ENCODE data around the gene C1orf116. TPM values are rescaled to one million over a fixed set of nuclear protein-coding genes. Genes with fewer than 3 reads are reported as not detected.

Gene C1orf116
- polyA plus RNA-seq, 1 donor from 2014 or later: not detected

GRCh38 chr1:206969090-206969489, 63.5 kb downstream of the C1orf116 start:
- no peak overlapping the region for H3K27ac ChIP-seq (ENCODE audit: low read length)
- H3K9me2 ChIP-seq (ENCODE audit: insufficient read depth, low read length): no peaks in the 10 kb centered on the region
- H3K9me3 ChIP-seq (ENCODE audit: low read length): no peaks in the 10 kb centered on the region
- H3K9ac ChIP-seq (ENCODE audit: low read length): no peak overlapping the region
- H3F3A ChIP-seq (ENCODE audit: insufficient read depth, low read length, poor library complexity, severe bottlenecking): no peaks in the 10 kb centered on the region
- H4K20me1 ChIP-seq (ENCODE audit: insufficient read depth): no peaks in the 10 kb centered on the region
- H3K36me3 ChIP-seq (ENCODE audit: insufficient read depth, low read length): no peaks in the 10 kb centered on the region
- H3K27me3 ChIP-seq (ENCODE audit: insufficient read depth, low read depth, low read length): no peaks in the 10 kb centered on the region
- no peak overlapping the region for H2AFZ ChIP-seq (ENCODE audit: low read depth, low read length)
- H3K79me2 ChIP-seq (replicated peaks; ENCODE audit: insufficient read depth, low read length): no peaks in the 10 kb centered on the region
- H3K4me2 ChIP-seq (ENCODE audit: low read length): no peak overlapping the region
- no peak overlapping the region for H3K4me3 ChIP-seq (ENCODE audit: low read length)
- TF ChIP-seq RAD21 (conservative IDR thresholded peaks at IDR 0.05) (no peak), EP300 (conservative IDR thresholded peaks at IDR 0.05; ENCODE audit: poor library complexity, severe bottlenecking) (no peak), POLR2AphosphoS5 (IDR thresholded peaks at IDR 0.05) (no peak), SMC3 (conservative IDR thresholded peaks at IDR 0.05; ENCODE audit: poor library complexity) (no peak), EZH2 (IDR thresholded peaks at IDR 0.05; ENCODE audit: borderline replicate concordance, insufficient read depth, low read length, poor library complexity, severe bottlenecking) (no peak), TAF1 (IDR thresholded peaks at IDR 0.05; ENCODE audit: low read depth) (no peak), MXI1 (conservative IDR thresholded peaks at IDR 0.05; ENCODE audit: poor library complexity, severe bottlenecking) (no peak)
- TF ChIP-seq, protein P1, sequence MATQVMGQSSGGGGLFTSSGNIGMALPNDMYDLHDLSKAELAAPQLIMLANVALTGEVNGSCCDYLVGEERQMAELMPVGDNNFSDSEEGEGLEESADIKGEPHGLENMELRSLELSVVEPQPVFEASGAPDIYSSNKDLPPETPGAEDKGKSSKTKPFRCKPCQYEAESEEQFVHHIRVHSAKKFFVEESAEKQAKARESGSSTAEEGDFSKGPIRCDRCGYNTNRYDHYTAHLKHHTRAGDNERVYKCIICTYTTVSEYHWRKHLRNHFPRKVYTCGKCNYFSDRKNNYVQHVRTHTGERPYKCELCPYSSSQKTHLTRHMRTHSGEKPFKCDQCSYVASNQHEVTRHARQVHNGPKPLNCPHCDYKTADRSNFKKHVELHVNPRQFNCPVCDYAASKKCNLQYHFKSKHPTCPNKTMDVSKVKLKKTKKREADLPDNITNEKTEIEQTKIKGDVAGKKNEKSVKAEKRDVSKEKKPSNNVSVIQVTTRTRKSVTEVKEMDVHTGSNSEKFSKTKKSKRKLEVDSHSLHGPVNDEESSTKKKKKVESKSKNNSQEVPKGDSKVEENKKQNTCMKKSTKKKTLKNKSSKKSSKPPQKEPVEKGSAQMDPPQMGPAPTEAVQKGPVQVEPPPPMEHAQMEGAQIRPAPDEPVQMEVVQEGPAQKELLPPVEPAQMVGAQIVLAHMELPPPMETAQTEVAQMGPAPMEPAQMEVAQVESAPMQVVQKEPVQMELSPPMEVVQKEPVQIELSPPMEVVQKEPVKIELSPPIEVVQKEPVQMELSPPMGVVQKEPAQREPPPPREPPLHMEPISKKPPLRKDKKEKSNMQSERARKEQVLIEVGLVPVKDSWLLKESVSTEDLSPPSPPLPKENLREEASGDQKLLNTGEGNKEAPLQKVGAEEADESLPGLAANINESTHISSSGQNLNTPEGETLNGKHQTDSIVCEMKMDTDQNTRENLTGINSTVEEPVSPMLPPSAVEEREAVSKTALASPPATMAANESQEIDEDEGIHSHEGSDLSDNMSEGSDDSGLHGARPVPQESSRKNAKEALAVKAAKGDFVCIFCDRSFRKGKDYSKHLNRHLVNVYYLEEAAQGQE (IDR thresholded peaks at IDR 0.05; ENCODE audit: borderline replicate concordance): no peak
- TF ChIP-seq, protein P2, sequence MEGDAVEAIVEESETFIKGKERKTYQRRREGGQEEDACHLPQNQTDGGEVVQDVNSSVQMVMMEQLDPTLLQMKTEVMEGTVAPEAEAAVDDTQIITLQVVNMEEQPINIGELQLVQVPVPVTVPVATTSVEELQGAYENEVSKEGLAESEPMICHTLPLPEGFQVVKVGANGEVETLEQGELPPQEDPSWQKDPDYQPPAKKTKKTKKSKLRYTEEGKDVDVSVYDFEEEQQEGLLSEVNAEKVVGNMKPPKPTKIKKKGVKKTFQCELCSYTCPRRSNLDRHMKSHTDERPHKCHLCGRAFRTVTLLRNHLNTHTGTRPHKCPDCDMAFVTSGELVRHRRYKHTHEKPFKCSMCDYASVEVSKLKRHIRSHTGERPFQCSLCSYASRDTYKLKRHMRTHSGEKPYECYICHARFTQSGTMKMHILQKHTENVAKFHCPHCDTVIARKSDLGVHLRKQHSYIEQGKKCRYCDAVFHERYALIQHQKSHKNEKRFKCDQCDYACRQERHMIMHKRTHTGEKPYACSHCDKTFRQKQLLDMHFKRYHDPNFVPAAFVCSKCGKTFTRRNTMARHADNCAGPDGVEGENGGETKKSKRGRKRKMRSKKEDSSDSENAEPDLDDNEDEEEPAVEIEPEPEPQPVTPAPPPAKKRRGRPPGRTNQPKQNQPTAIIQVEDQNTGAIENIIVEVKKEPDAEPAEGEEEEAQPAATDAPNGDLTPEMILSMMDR (IDR thresholded peaks at IDR 0.05; ENCODE audit: poor library complexity, severe bottlenecking): no peak

Other genes starting within 250 kb of the C1orf116 start
- gene IL20, start 167.1 kb downstream of the C1orf116 start, polyA plus RNA-seq: not detected in 2 replicates
- gene IL24, start 135.3 kb downstream of the C1orf116 start, polyA plus RNA-seq: not detected in 2 replicates
- gene FCMR, start 110.8 kb downstream of the C1orf116 start, polyA plus RNA-seq: not detected in 2 replicates
- not detected in 2 replicates for gene PIGR, start 86.3 kb downstream of the C1orf116 start, polyA plus RNA-seq
- not detected in 2 replicates for gene FCAMR, start 62.3 kb downstream of the C1orf116 start, polyA plus RNA-seq
- gene YOD1, start 18.5 kb upstream of the C1orf116 start, polyA plus RNA-seq: 9.3 and 9.9 TPM in 2 replicates
- 9.3 and 9.8 TPM in 2 replicates for gene PFKFB2, start 20.5 kb upstream of the C1orf116 start, polyA plus RNA-seq
- gene C4BPB, start 56.1 kb upstream of the C1orf116 start, polyA plus RNA-seq: not detected in 2 replicates
- not detected in 2 replicates for gene C4BPA, start 71.5 kb upstream of the C1orf116 start, polyA plus RNA-seq

Data from neural cell (in vitro differentiated cells).